HG03342 (cell line): ENCODE measurements around the gene IPO11.
"Not testable (repeated sequence)": the region's sequence is repeated elsewhere in the genome, so short reads cannot be mapped to it uniquely, and the experiment has no call there.

Experiments
- ATAC-seq: cut with Tn5 transposase; IDR thresholded peaks from one replicate; pipeline ENCODE4 v1.9.1; 2021; ENCODE audit warnings: mild to moderate bottlenecking, moderate library complexity; ENCODE audit not compliant: unreplicated experiment

The IPO11 gene

DNA sequence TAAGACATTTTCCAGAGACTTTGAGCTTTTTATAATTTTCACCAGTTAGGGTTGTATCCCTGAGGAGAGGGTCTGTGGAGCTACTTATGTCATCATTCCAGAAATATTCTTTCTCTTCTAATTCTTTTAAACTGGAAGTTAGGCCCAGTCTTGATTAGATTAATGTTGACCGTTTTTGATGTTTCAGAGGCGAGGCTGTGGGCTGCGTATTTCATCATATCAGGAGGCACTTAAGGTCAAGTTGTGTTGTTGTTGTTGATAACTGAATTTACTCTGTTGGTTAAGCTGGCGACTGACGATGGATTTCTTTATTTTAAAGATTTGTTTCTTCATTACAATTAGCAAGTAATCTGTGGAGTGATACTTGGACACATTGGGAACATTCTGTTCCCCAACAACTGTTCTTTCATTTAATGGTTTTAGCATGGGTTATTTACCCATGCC is 20.1 kb downstream of the IPO11 start:
- no peak for ATAC-seq

DNA sequence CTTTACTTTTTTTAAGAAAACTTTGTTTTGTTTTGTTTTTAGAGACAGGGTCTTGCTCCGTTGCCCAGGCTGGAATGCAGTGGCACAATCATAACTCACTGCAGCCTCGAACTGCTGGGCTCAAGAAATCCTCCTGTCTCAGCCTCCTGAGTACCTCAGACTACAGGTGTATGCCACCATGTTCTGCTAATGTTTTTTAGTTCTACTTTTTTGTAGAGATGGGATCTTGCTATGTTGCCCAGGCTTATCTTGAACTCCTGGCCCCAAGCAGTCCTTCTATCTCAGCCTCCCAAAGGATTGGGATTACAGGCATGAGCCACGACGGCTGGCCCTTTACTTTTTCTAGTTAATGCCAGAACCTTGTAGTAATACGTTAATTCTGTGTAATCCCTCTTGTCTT is 36.0 kb downstream of the IPO11 start:
- no peak for ATAC-seq

DNA sequence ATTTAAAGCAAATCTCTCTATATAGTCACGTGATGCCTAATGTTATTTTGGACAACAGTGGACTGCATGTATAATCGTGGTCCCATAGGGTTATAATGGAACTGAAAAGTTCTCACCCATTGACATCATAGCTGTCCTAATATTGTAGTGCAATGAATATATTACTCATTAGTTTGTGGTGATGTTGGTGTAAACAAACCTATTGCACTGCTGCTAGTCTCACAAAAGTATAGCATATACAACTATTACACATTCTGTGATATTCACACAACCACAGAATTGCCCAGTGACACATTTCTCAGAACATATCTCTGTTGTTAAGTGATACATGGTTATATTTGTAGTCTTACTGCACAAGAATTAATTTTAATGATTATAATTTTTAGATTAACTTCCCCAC is 37.7 kb downstream of the IPO11 start:
- ATAC-seq = peak; percentile 57

DNA sequence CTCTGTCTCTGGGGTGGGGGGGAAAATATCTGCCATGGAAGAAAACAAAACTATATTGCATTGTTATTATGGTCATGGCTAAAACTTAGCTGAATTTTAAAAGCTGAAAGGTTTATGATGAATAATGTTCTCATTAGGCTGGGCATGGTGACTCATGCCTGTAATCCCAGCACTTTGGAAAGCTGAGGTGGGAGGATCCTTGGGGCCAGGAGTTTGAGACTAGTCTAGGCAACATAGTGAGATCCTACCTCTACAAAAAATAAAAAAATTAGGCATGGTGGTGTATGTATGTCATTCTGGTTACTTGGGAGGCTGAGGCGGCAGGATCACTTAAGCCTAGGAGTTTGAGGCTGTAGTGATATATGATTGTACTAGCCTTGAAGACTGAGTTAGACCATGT is 44.5 kb downstream of the IPO11 start:
- no peak for ATAC-seq

DNA sequence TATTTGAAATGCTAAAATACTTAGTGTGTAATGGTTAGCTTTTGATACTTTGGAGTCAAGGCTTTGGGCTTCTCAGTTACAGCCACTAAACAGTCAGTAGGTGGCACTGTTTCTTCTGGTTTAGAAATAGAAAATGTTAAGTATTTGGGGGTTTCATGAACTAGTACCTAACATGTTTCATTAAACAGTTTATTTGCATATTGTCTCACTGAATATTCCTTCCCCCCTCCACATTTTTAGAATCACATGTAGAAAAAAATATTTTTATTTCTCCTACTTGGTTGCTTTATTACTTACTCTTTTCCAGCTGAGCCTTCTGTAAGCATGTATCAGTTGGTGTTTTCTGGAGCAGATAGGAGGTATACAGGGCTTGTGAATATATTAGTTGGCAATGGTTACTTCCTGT is 48.0 kb downstream of the IPO11 start:
- peak; percentile 86 for ATAC-seq

DNA sequence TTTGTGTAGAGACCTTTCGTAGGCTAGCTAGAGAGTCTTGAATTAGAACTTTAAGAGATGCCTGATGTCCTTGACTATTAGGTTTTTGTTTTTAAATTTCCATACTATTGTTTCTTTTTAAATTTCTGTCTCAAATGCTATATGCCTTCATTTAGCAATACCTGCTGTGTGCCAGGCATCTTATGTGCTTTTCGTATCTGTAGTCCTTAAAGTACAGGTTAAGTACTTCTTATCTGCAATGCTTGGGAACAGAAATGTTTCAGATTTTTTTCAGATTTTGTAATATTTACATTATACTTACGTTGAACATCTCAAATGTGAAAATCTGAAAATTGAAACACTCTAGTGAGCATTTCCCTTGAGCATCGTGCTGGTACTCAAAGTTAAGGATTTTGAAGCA is 49.0 kb downstream of the IPO11 start:
- no peak for ATAC-seq

DNA sequence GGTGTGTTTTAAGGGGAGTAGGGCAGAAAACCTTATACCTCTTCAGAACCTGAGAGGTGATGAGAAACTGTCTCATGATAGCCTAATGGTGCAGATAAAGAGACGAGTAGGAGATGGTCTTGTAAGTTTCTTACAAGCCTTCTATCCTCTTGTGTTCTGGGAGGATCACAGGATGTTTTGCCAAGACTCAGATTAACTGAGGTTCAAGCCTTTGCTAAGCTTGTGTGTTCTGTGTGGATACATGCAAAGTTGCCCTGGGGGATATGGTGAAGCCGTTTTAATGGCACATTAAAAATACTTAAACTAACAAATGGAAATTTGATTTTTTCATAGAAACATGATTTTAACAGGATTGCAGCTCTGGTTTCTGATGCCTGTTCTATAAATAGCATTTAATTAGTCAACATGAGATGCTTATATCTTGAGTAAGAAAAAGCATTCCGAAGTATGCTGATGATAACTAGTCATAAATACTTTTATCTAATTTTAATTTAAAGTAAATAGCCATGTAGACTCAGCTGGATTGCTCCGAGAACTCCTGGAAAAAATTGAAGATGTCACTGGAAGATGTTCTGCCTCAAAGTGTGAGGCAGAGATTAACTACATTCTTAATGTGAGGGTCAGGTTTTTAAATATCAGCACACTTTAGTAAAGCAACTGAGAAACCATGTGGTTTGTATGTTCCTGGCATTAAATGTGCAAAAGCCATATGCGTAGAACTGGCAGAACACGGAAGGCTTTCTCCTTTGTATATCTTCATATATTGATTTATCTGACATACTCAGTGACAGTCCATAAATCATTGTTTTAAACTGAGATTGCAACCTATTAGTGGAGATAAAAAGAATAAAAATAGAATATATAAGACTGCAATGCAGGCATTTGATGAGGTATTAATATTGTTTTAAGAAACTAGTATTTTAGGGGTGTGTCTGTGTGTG is 53.7 kb downstream of the IPO11 start:
- no peak for ATAC-seq

DNA sequence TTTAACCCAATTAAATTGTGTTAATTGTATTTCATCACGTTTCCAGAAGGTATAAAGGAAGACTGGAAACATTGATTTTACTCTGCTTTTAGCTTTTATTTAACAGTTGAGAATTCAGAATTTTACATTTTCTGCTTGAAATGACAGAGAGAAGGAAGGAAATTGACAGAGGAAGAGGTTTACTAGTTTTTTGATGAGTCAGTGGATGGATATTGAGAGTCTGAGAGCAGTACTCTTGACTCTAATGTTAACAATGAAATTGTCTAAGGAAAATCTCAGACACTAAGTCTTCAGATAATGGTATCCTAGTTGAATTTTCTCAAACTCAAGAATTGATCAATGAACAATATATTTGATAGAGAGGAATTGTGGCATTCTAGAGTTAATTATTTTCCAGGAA is 60.6 kb downstream of the IPO11 start:
- ATAC-seq = no peak

DNA sequence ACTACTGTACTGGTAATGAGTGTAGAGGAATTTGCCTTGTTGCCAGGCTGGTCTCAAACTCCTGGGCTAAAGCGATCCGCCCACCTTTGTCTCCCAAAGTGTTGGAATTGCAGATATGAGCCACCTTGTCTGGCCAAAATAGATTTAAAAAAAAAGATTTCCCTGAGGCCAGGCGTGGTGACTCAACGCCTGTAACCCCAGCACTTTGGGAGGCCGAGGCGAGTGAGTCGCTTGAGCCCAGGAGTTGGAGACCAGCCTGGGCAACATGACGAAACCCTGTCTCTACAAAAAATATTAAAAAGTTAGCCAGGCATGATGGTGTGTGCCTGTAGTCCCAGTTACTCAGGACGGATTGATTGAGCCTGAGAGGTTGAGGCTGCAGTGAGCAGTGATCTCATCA is 62.5 kb downstream of the IPO11 start:
- no peak for ATAC-seq

DNA sequence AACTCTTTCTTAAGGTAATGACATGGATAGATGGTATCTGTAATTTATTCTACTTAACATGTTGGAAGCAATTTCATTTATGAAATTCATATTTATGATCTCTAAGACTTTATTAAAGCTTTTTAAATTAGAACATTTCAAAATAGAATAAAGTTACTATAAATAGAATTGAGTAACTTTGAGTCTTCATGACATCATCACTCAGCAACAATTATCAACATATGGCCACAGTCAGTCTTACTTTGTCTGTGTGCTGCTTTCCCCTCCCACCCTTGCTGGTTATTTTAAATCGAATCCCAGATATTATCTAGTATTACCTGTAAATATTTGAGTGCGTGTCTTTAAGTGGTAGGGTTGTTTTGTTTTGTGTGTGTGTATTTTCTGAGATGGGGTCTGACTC is 65.2 kb downstream of the IPO11 start:
- ATAC-seq = no peak

DNA sequence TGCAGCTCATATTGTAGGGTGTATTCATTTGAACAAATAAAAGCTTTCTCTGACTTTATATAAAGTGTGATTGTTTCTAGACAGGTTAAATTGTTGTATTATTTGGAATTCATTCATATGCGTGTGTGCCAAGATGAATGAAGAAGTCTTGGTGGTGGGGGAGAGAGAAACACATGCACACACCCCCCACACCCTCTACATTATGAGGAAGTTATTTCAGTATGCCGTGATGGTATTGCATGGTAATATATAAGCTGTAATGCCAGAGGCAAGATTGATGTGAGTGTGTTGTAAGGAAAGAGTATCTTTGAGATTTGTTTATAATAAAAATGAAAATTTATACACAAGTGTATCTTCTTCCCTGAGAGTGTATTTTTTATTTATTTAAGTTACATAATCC is 71.0 kb downstream of the IPO11 start:
- no peak for ATAC-seq

DNA sequence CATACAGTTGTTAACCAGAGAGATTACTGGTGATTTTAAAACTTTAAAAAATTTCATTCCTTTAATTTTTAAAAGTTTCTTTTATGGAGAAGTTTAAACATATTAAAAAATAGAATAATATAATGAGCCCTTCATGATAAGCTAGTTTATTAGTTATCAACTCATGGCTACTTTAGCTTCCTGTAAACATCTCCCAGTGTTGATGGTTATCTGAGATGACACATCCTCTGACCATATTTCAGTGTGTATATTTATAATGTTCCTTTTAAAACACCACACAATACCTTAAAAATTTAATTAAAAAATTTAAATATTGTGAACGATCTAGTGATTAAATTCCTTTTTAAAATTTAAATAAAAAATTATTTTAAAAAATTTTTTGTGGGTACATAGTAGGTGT is 74.1 kb downstream of the IPO11 start:
- no peak for ATAC-seq

DNA sequence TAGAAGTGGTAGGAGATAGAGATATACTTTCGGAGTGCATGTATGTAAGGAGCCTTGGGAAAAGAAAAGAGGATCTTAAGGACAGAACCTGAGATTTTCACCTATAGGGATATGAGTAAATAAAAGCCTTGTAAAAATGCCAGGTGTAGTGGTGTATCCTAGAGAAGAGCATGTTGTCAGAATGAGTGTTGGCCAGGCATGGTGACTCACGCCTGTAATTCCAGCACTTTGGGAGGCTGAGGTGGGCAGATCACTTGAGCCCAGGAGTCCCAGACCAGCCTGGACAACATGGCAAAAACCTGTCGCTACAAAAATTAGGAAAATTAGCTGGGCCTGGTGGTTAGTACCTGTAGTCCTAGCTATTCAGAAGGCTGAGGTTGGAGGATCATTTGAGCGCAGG is 76.0 kb downstream of the IPO11 start:
- ATAC-seq = no peak

DNA sequence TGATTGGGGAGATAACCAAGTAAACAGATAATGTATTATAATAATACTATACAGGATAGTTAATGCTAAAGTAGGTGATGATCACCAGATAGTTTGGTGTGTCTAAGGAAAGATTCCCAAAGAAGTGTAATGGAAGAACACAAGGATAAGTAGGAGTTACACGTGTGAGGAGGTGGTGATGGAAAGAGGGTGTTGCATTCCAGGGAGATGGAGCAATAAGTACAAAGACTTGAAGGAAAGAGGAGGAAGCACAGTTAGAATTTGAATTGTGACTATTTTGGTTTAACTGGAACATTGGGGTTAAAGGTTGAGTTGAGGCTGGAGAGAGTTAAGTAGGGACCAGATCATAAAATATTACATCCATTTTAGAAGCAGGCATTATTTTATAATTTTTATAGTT is 76.9 kb downstream of the IPO11 start:
- no peak for ATAC-seq

DNA sequence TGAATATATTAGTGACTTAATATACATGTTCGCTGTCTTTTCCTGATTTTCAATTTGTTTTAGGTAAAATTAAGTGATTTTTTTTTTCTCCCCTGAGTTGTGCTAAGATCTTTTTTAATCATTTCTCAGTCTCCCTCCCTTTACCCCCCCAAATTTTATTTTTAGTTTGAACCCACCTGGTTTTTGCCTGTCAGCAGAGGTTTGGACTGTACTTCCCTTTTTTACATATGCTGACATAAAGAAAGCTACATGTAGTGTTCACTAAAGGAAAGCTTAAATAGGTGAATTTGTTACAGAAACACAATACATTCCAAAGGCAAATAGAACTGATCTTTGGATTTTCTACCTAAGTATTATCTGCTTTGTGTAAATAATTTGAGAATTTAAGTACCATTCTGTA is 82.2 kb downstream of the IPO11 start:
- ATAC-seq = no peak

DNA sequence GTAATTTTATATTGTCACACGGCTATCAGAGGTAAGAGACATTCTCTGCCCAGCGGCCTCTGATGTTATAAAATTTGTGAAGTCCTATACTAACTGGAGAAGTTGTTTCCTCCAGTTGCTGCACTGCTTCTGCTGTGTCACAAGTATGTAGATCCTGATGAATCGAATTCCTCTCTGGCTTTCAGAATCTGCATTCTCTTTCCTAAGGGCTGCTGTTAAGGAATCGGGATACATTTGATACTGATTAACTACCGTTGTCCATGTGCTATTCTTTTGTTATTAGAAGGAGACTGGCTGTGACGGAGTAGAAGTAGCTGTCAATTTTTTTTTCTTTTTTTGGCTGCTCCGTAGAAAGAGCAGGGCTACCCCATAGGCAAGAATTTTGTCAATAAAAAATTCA is 84.3 kb downstream of the IPO11 start:
- ATAC-seq = no peak

DNA sequence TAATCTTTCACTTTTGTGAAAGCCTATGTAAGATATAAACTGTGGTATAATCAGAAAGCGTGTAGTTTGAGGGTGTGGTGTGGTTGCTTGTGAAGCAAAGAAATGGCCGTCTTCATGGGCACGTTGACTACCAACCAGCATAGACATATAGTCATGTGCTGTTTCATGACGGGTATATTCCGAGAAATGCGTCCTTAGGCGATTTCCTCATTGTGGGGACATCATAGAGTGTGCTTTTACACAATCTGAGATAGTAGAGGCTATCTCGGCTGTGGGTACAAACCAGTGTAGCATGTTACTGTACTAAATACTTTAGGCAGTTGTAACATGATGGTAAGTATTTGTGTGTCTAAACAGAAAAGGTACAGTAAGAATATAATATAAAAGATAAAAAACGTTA is 86.4 kb downstream of the IPO11 start:
- no peak for ATAC-seq

DNA sequence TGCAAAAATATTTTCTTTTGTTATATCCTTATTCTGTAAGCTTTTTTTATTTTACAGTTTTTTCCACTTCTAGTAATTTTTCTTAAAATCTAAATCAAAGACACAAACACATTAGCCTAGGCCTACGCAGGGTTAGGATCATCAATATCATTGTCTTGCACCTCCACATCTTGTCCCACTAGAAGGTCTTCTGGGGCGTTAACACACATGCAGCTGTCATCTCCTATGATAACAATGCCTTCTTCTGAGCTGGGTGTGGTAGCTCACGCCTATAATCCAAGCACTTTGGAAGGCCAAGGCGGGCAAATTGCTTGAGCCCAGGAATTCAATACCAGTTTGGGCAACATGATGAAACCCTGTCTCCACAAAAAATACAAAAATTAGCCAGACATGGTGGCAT is 87.2 kb downstream of the IPO11 start:
- no peak for ATAC-seq

DNA sequence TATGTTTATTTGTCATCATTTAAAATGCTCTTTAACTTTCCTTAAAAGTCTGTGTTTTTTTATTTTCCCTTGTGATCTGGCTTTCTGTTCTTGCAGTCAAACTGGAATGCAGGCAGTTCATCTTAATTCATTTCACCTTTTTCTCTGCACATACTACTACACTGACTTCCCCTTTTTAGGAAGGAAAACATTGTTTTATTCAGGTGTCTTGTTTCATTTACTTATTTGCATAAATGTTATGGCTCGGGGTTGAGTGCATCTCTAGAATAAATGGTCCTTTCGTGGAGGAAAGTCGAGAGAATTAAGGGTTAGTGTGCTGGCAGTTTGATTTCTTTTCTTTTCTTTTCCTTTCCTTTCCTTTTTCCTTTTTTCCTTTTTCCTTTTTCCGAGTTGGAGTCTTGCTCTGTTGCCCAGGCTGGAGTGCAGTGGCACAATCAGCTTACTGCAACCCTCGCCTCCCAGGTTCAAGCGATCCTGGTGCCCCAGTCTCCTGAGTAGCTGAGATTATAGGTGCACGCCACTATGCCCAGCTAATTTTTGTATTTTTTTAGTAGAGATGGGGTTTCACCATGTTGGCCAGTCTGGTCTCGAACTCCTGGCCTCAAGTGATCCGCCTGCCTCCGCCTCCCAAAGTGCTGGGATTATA is 90.0 kb downstream of the IPO11 start:
- ATAC-seq = no peak

DNA sequence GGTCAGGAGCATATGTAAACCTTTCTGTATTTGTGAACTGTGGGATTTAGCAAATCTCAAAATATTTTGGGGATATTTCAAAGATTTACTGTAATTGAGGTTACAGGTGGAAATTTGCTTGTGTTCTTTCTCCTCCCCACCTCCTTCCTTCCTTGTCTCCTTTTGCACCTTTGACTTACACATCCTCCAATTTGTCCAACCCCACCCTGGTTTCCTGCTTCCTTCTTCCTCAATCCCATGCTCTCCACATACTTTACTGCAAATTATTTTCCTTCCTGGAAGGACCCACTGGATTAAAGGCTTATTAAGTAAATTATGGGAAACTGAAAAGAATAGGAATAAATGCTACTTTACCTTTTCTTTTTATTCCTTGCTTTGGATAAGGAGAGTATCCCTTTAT is 91.6 kb downstream of the IPO11 start:
- no peak for ATAC-seq

DNA sequence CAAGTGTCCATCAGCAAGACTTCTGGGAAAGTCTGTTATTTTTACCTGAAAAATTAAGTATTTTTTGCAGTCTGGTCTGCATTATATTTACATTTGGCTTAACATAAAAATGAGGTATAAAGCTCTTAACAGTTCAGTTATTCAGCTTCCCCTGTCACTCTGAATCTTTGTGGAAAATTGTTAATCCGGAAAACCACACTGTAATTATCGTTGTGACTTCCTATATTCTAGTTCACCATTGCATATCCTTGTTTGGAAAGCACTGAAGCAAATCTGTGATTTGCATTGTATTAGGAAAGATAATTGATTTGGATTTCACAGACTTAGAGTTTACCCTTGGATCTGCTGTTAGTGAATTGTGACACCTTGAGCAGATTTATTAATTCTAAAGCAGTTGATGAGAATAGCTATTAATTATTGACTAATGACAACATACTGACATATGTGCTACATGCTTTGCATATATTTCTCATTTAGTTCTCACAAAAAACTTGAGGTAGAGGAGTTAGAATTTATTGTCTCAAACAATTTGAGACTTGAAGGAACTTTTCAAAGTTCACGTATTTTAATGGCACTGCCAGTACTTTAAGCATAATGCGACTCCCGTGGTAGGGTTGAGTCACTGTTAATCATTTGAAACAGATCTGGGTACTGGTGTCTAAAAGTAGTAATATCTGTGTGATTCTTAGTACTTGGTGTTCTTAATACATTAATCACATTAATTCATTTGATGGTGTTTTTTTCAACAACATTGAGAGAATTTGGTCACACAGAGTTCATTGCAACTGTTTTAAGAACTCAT is 94.3 kb downstream of the IPO11 start:
- ATAC-seq = no peak

DNA sequence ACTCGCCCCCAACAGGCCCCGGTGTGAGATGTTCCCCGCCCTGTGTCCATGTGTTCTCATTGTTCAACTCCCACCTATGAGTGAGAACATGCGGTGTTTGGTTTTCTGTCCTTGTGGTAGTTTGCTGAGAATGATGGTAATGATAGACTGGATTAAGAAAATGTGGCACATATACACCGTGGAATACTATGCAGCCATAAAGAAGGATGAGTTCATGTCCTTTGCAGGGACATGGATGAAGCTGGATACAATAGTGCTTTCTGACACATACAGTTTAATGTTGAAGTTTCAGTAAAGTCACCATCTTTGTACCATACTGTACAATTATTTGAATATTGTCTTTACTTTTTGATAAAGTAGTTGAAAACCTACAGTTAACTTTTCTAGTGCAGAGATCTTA is 96.2 kb downstream of the IPO11 start:
- not testable (repeated sequence) for ATAC-seq
